B cell (primary cell): Measurements from ENCODE around the gene MXRA8. TPM values are rescaled to one million over a fixed set of nuclear protein-coding genes. Genes with fewer than 3 reads are reported as not detected.

Source experiments
- ATAC-seq: fragments of 200-7000 bp; cut with Tn5 transposase; one replicate; pipeline ENCODE4 v1.10.0; 2021; ENCODE audit warnings: low read depth, mild to moderate bottlenecking, moderate number of reproducible peaks, moderate library complexity
- CTCF ChIA-PET: fragments of 350-600 bp; sonication (Branson Sonifier 250); formaldehyde crosslinking; loops from one replicate; lab custom pipeline; 2021; ENCODE audit warnings: antibody characterized with exemption, inconsistent platforms; lab: Charles Lee
- POLR2A ChIA-PET: fragments of 350-600 bp; sonication (Branson Sonifier 250); formaldehyde crosslinking; loops from one replicate; lab custom pipeline; 2021; ENCODE audit warnings: antibody characterized with exemption; lab: Charles Lee
- DNase-seq: peaks from one replicate; pipeline ENCODE4 v3.0.0; 2013
- H2AFZ ChIP-seq: 2 replicates; pipeline ENCODE4 v1.6.1; 2012; ENCODE audit warnings: mild to moderate bottlenecking, low read depth, low read length; ENCODE audit not compliant: insufficient read depth, poor library complexity, severe bottlenecking
- H3K27ac ChIP-seq, 2 donors: 1 replicate in 1 of 2; 2 replicates in 1 of 2; pipeline ENCODE4 v1.5.1; 2012 to 2013; ENCODE audit warnings: low read length in 2 of 2, mild to moderate bottlenecking in 2 of 2, moderate library complexity in 1 of 2
- H3K27me3 ChIP-seq, 4 experiments: fragments of 200-600 bp in 1 of 4; sonication (generic) in 1 of 4; replicated peaks in 1 of 4; 1 replicate in 2 of 4; 2 replicates in 2 of 4; pipeline versions ENCODE4 v1.6.1 to v1.7.0; 2013 to 2016; ENCODE audit warnings: low read length in 3 of 4, mild to moderate bottlenecking in 2 of 4, mixed read lengths in 1 of 4, moderate library complexity in 1 of 4; ENCODE audit not compliant: insufficient read depth in 4 of 4, control insufficient read depth in 3 of 4; ENCODE audit errors: control extremely low read depth in 1 of 4
- H3K36me3 ChIP-seq, 2 experiments: replicated peaks in 1 of 2; 1 replicate in 1 of 2; 2 replicates in 1 of 2; pipeline versions ENCODE4 v1.6.1 to v1.7.1; 2013; ENCODE audit warnings: low read length in 1 of 2; ENCODE audit not compliant: insufficient read depth in 2 of 2, control insufficient read depth in 1 of 2; ENCODE audit errors: control extremely low read depth in 1 of 2, extremely low read depth in 1 of 2
- H3K4me1 ChIP-seq, 2 donors: fragments of 200-600 bp in 1 of 2; sonication (generic) in 1 of 2; 1 replicate in 1 of 2; 2 replicates in 1 of 2; pipeline versions ENCODE4 v1.5.1 to v1.6.1; 2013 to 2017; ENCODE audit warnings: low read length in 2 of 2; ENCODE audit not compliant: control insufficient read depth in 2 of 2, insufficient read depth in 2 of 2
- H3K4me2 ChIP-seq: replicated peaks from 2 replicates; pipeline ENCODE3; 2012; ENCODE audit warnings: mild to moderate bottlenecking, low read depth, low read length; ENCODE audit not compliant: poor library complexity, severe bottlenecking
- H3K4me3 ChIP-seq, 5 experiments: fragments of 200-600 bp in 1 of 5; sonication (generic) in 1 of 5; 1 replicate in 3 of 5; 2 replicates in 2 of 5; pipeline versions ENCODE4 v1.5.1 to v1.7.0; 2011 to 2016; ENCODE audit warnings: low read length in 4 of 5, mild to moderate bottlenecking in 4 of 5, low read depth in 2 of 5, control low read depth in 1 of 5, moderate library complexity in 1 of 5; ENCODE audit not compliant: insufficient read depth in 1 of 5; ENCODE audit errors: control extremely low read depth in 1 of 5, extremely low read depth in 1 of 5
- H3K79me2 ChIP-seq: fragments of 200-600 bp; sonication (generic); one replicate; pipeline ENCODE4 v1.6.0; 2016; ENCODE audit warnings: low read length; ENCODE audit not compliant: control insufficient read depth, insufficient read depth
- H3K9ac ChIP-seq: fragments of 200-600 bp; sonication (generic); 2 replicates; pipeline ENCODE4 v1.6.1; 2017; ENCODE audit warnings: mild to moderate bottlenecking, low read length, moderate library complexity
- H3K9me3 ChIP-seq, 3 donors: one replicate each; pipeline versions ENCODE4 v1.6.1 to v1.7.1; 2013; ENCODE audit warnings: low read length in 2 of 3; ENCODE audit not compliant: control insufficient read depth in 2 of 3, insufficient read depth in 1 of 3; ENCODE audit errors: control extremely low read depth in 1 of 3
- H4K20me1 ChIP-seq: 2 replicates; pipeline ENCODE4 v1.6.0; 2012; ENCODE audit warnings: mild to moderate bottlenecking, low read length; ENCODE audit not compliant: insufficient read depth, control insufficient read depth, poor library complexity, severe bottlenecking
- H3K27ac Mint-ChIP-seq: one replicate; pipeline ENCODE4 v1.8.0; 2021; ENCODE audit warnings: mixed read lengths
- H3K27me3 Mint-ChIP-seq: one replicate; pipeline ENCODE4 v1.8.0; 2021; ENCODE audit warnings: mixed read lengths
- H3K4me1 Mint-ChIP-seq: one replicate; pipeline ENCODE4 v1.8.0; 2021; ENCODE audit warnings: mixed read lengths
- H3K4me3 Mint-ChIP-seq: one replicate; pipeline ENCODE4 v1.8.0; 2021; ENCODE audit warnings: mixed read lengths
- H3K9me3 Mint-ChIP-seq: one replicate; pipeline ENCODE4 v1.8.0; 2022; ENCODE audit warnings: mixed read lengths; ENCODE audit not compliant: insufficient read depth
- CTCF ChIP-seq: fragments of 200-600 bp; IDR thresholded peaks from one replicate; pipeline ENCODE4 v1.8.0; 2022; ENCODE audit warnings: antibody characterized with exemption, mild to moderate bottlenecking
- EZH2 ChIP-seq: IDR thresholded peaks from 2 replicates; pipeline ENCODE4 v1.6.1; 2012; ENCODE audit warnings: borderline replicate concordance, low read depth, mild to moderate bottlenecking, moderate library complexity, low read length; ENCODE audit not compliant: insufficient read depth, poor library complexity, severe bottlenecking
- WGBS: methylation state at CpG from one replicate; pipeline ENCODE4 v1.1.5; 2013; ENCODE audit warnings: missing lambda C conversion rate; ENCODE audit not compliant: insufficient coverage; 5-methylcytosine and 5-hydroxymethylcytosine counted together
- intact Hi-C: fragments of 100-400 bp; cut with micrococcal nuclease; formaldehyde crosslinking; loops from one replicate; pipeline ENCODE4 v1.10.0; 2022
- polyA plus RNA-seq: library from polyadenylated mRNA; depleted of rRNA; stranded (reverse); fragments of >200 nt; gene quantifications from 2 replicates; pipeline ENCODE4 v1.2.3, GENCODE V29; 2012
- total RNA-seq, 2 donors: library from RNA; stranded (reverse); fragments of 120-200 nt in 1 of 2; gene quantifications; 1 replicate in 1 of 2; 2 replicates in 1 of 2; pipeline versions ENCODE4 v1.2.3 to v1.2.4, GENCODE V29; 2013 to 2022

Gene MXRA8
- total and polyA plus RNA-seq, 2 donors (not counting 1 experiment from before 2014, with no cell fraction given): 0.10 TPM; not detected in 1

DNA sequence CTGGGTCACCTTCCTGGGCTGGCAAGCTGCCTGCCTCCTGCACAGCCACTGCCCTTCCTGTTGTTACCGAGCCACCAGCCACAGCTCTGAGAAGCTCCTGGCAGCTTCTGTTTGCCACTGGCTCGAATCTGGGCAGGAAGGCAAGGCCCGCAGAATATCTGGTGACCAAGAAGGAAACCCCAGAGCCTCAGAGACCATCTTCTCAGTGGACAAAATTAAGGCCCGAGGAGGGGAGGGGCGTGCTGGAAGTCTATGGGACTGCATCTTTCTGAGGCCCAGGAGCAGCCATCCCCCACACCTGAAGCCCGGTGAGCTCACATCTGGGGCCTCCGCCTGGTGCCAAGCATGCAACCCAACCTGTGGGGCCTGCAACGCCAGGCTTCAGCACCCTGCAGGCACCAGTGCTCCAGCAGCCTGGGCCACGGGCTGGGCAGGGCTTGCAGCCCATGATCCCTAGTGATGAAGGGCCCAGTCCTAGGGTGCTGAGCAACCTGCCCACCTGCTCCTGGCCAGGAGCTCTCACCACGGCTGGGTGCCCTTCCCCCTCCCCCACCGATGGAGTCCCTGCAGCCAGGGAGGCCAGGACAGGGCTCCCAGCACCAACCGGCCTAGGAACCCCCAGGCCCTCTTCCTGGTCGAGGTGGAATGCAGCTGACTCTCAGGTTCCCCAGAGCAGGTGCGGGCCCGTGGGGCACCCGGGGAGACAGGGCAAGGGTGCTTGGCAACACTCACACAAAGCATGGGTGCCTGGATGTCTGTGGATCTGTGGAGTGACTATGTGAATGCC, 32.9 kb downstream of the MXRA8 start:
- H3K27me3 ChIP-seq: no peaks in the 10 kb centered on the region
- H3K4me3 ChIP-seq: peak overlapping the region in 4 of 5 experiments; percentile 61 to 84 (median 79)
- H3K36me3 ChIP-seq: peaks cover 0 to 6% of the 10 kb centered on the region in 2 experiments
- ChIA-PET POLR2A (interaction anchor here (0.5 kb wide), 1 partner anchor 292 kb away, joined by 11 read pairs; no protein-coding TSS in a partner anchor), CTCF (interaction anchor here (0.8 kb wide), 1 partner anchor 47 kb away, joined by 3 read pairs; no protein-coding TSS in a partner anchor)
- peaks cover 48% of the 10 kb centered on the region for H3K79me2 ChIP-seq
- Mint-ChIP-seq H3K4me1 (peaks cover 33% of the 10 kb centered on the region), H3K4me3 (peak overlapping the region; percentile 76), H3K27me3 (no peaks in the 10 kb centered on the region), H3K9me3 (no peaks in the 10 kb centered on the region), H3K27ac (peak overlapping the region; percentile 46)
- TF ChIP-seq CTCF (no peak), EZH2 (no peak)
- H3K27ac ChIP-seq: peak overlapping the region; percentile 10 to 75
- peaks cover 20 to 37% of the 10 kb centered on the region in 2 donors for H3K4me1 ChIP-seq
- peak overlapping the region; percentile 99 for H3K4me2 ChIP-seq
- intact Hi-C loops: no loop called here
- H3K9ac ChIP-seq: peak overlapping the region; percentile 95
- H4K20me1 ChIP-seq: peaks cover 44% of the 10 kb centered on the region
- peak overlapping the region; percentile 84 for H2AFZ ChIP-seq
- peaks cover 0 to 10% (median 0%) of the 10 kb centered on the region in 3 donors for H3K9me3 ChIP-seq
- WGBS: 39% methylated on average over 15 of the region's 16 CpGs
- ATAC-seq (no peak), DNase-seq (no peak)
